Thymus (tissue), 11 donors: ENCODE measurements around the gene KRTAP2-2. TPM values are rescaled to one million over a fixed set of nuclear protein-coding genes. Genes with fewer than 3 reads are reported as not detected.
"Not testable (repeated sequence)": the region's sequence is repeated elsewhere in the genome, so short reads cannot be mapped to it uniquely, and the experiment has no call there.

Source experiments
- DNase-seq, 9 donors: peaks; one replicate each; pipeline ENCODE4 v3.0.0-alpha.2; 2013; ENCODE audit warnings: low spot score in 9 of 9, low read depth in 6 of 9, missing footprints in 1 of 9
- H3K27ac ChIP-seq, 2 donors: one replicate each; pipeline ENCODE4 v1.5.1; 2013; ENCODE audit warnings: control low read depth in 1 of 2, low read depth in 1 of 2, low read length in 1 of 2, mild to moderate bottlenecking in 1 of 2, moderate library complexity in 1 of 2
- H3K27me3 ChIP-seq, 2 donors: one replicate each; pipeline ENCODE4 v1.5.1; 2013; ENCODE audit warnings: low read length in 1 of 2; ENCODE audit not compliant: control insufficient read depth in 2 of 2, insufficient read depth in 1 of 2
- H3K36me3 ChIP-seq, 2 donors: one replicate each; pipeline ENCODE4 v1.5.1; 2013; ENCODE audit warnings: low read length in 1 of 2, mild to moderate bottlenecking in 1 of 2, moderate library complexity in 1 of 2; ENCODE audit not compliant: control insufficient read depth in 2 of 2, insufficient read depth in 2 of 2
- H3K4me1 ChIP-seq, 2 donors: one replicate each; pipeline ENCODE4 v1.5.1; 2013; ENCODE audit warnings: low read length in 2 of 2; ENCODE audit not compliant: control insufficient read depth in 2 of 2, insufficient read depth in 2 of 2
- H3K4me3 ChIP-seq, 2 donors: one replicate each; pipeline ENCODE4 v1.5.1; 2013; ENCODE audit warnings: low read length in 2 of 2, control low read depth in 1 of 2, mild to moderate bottlenecking in 1 of 2
- H3K9me3 ChIP-seq, 2 donors: one replicate each; pipeline ENCODE4 v1.5.1; 2013; ENCODE audit warnings: low read length in 1 of 2, mild to moderate bottlenecking in 1 of 2; ENCODE audit not compliant: control insufficient read depth in 2 of 2, insufficient read depth in 1 of 2
- WGBS: extraction: QIAGEN DNeasy Blood & Tissue Kit; methylation state at CpG from one replicate; pipeline ENCODE4 v1.1.7; 2013; 5-methylcytosine and 5-hydroxymethylcytosine counted together
- polyA plus RNA-seq: library from polyadenylated mRNA; stranded (reverse); fragments of 200-250 nt; gene quantifications from one replicate; pipeline ENCODE4 v1.2.3, GENCODE V29; 2013
- total RNA-seq: library from RNA; stranded (reverse); fragments of 120-200 nt; gene quantifications from one replicate; pipeline ENCODE4 v1.2.4, GENCODE V29; 2013
- donor health status: healthy.

The KRTAP2-2 gene
- total and polyA plus RNA-seq, 2 donors: not detected

- H3K27me3 ChIP-seq, H3K27ac ChIP-seq, DNase-seq, H3K36me3 ChIP-seq, H3K4me3 ChIP-seq, H3K9me3 ChIP-seq, H3K4me1 ChIP-seq: not testable (repeated sequence)
- 68% methylated on average over 4 of the region's 4 CpGs for WGBS
Observed at GRCh38 chr17:41088760-41089352, 33.8 kb upstream of the KRTAP2-2 start.

DNA sequence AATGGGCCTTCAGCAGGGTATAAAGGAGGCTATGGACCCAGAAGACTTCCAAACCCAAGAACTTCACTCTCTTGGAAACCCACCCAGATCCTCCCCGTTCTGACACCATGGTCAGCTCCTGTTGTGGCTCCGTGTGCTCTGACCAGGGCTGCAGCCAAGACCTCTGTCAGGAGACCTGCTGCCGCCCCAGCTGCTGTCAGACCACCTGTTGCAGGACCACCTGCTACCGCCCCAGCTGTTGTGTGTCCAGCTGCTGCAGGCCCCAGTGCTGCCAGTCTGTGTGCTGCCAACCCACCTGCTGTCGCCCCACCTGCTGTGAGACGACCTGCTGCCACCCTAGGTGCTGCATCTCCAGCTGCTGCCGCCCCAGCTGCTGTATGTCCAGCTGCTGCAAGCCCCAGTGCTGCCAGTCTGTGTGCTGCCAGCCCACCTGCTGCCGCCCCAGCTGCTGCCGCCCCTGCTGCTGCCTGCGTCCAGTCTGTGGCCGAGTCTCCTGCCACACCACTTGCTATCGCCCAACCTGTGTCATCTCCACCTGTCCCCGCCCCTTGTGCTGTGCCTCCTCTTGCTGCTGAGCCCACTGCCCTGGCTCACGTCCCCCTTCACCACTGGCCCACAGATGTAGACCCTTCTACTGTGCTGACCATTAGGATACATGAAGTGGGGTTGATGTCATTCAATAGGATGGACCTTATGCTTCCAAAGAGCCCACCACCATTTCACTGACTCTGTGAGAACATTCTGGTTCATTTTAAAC is 29.2 kb upstream of the KRTAP2-2 start, which contains the start of gene KRTAP4-7:
KRTAP4-7 (plus strand) TSS at position 51 of the 757 bp plus-strand sequence; CDS start at position 108, 57 bp downstream.
- not testable (repeated sequence) for DNase-seq, H3K36me3 ChIP-seq, H3K4me1 ChIP-seq, H3K9me3 ChIP-seq, H3K27ac ChIP-seq, H3K27me3 ChIP-seq, H3K4me3 ChIP-seq
- WGBS: 94% methylated on average over 14 of the region's 14 CpGs

- H3K27ac ChIP-seq, H3K4me3 ChIP-seq, DNase-seq, H3K36me3 ChIP-seq, H3K27me3 ChIP-seq, H3K9me3 ChIP-seq, H3K4me1 ChIP-seq: not testable (repeated sequence)
- 95% methylated on average over 2 of the region's 2 CpGs for WGBS
Observed at GRCh38 chr17:41083427-41083826, 28.4 kb upstream of the KRTAP2-2 start.

- no peak for DNase-seq
- Histone ChIP-seq H3K9me3 (no peaks in the 10 kb centered on the region), H3K4me1 (no peaks in the 10 kb centered on the region), H3K36me3 (no peaks in the 10 kb centered on the region), H3K27me3 (no peaks in the 10 kb centered on the region), H3K27ac (no peak overlapping the region), H3K4me3 (no peak overlapping the region)
- WGBS: 80% methylated on average over 4 of the region's 4 CpGs
Observed at GRCh38 chr17:41082626-41083025, 27.6 kb upstream of the KRTAP2-2 start.

DNA sequence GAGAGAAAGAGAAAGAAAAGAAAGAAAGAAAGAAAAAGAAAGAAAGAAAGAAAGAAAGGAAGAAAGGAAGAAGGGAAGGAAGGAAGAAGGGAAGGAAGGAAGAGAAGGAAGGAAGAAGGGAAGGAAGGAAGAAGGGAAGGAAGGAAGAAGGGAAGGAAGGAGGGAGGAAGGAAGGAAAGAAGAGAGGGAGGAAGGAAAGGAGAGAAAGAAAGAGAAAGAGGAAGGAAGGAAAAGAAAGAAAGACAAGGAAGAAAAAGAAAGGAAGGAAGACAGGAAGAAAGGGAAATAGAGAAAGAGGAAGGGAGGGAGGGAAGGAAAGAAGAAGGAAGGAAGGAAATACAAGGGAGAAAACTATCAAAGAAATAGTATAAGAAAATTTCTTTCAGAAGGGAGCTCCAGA is 21.8 kb upstream of the KRTAP2-2 start:
- Histone ChIP-seq H3K9me3 (no peaks in the 10 kb centered on the region), H3K36me3 (no peaks in the 10 kb centered on the region), H3K4me1 (no peaks in the 10 kb centered on the region), H3K27ac (no peak overlapping the region), H3K4me3 (no peak overlapping the region), H3K27me3 (no peaks in the 10 kb centered on the region)
- no peak for DNase-seq

- no peaks in the 10 kb centered on the region for H3K27me3 ChIP-seq
- H3K4me1 ChIP-seq: no peaks in the 10 kb centered on the region
- DNase-seq: no peak
- H3K9me3 ChIP-seq: no peaks in the 10 kb centered on the region
- no peak overlapping the region for H3K4me3 ChIP-seq
- H3K36me3 ChIP-seq: no peaks in the 10 kb centered on the region
- no peak overlapping the region for H3K27ac ChIP-seq
- 94% methylated on average over 2 of the region's 2 CpGs for WGBS
Observed at GRCh38 chr17:41073676-41074075, 18.6 kb upstream of the KRTAP2-2 start.

DNA sequence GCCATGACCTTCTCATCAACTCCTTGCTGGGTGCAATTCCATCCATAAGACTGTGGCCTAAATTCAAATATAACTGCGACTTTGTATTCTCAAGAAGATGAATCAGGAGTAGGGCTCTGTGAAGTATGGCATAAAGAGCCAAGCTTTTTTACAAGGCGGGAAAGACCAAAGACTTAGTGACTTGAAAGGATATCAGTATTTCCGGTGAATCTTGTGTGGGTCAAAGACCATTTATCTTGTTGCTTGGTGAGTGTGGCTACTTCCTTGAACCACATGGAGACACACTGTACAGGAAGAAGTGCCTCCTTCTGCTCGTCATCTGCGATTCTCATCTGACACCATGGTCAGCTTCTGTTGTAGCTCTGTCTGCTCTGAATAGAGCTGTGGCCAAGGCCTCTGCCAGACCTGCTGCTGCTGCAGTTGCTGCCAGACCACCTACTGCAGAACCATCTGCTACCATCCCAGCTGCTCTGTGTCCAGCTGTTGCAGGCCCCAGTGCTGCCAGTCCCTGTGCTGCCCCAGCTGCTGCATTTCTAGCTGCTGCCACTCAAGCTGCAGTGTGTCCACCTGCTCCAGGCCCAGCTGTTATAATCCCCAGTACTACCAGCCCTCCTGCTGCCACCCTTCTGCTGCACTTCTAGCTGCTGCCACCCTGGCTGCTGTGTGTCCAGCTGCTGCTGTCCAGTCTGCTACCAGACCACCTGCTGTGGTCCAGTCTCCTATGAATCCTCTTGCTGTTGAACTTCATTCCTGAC is 16.8 kb upstream of the KRTAP2-2 start:
- Histone ChIP-seq H3K4me1 (no peaks in the 10 kb centered on the region), H3K4me3 (no peak overlapping the region), H3K9me3 (no peaks in the 10 kb centered on the region), H3K27me3 (no peaks in the 10 kb centered on the region), H3K36me3 (no peaks in the 10 kb centered on the region), H3K27ac (no peak overlapping the region)
- WGBS: 97% methylated on average over 5 of the region's 5 CpGs
- DNase-seq: no peak

GRCh38 chr17:41069031-41069430 is 14.0 kb upstream of the KRTAP2-2 start:
- Histone ChIP-seq H3K36me3 (no peaks in the 10 kb centered on the region), H3K9me3 (no peaks in the 10 kb centered on the region), H3K27ac (no peak overlapping the region), H3K4me1 (no peaks in the 10 kb centered on the region), H3K4me3 (no peak overlapping the region), H3K27me3 (no peaks in the 10 kb centered on the region)
- no peak for DNase-seq
- 64% methylated on average over 3 of the region's 3 CpGs for WGBS

DNA sequence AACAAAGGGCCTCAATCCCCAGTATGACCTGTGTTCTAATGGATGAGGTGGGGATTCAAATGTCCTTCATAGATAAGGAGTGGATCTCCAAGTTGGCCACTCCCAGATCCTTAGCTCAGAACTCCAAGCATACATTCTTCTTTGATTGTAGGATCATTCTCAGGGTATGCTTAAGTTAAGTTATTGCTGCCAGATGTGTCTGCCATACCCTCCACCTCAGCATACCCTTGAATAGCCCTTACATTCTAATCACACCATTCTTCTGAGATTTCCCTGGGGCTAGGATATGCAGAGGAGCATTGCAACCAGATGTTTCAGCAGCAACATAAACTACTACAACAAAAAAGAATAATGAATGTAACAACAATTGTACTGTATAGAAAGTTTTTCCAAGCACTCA is 12.3 kb upstream of the KRTAP2-2 start:
- no peak overlapping the region for H3K4me3 ChIP-seq
- no peaks in the 10 kb centered on the region for H3K27me3 ChIP-seq
- no peaks in the 10 kb centered on the region for H3K36me3 ChIP-seq
- H3K4me1 ChIP-seq: no peaks in the 10 kb centered on the region
- no peak for DNase-seq
- H3K9me3 ChIP-seq: no peaks in the 10 kb centered on the region
- H3K27ac ChIP-seq: no peak overlapping the region
